ENCODE data around the gene SLC22A31. TPM values are rescaled to one million over a fixed set of nuclear protein-coding genes. Genes with fewer than 3 reads are reported as not detected.
"Not testable (repeated sequence)": the region's sequence is repeated elsewhere in the genome, so short reads cannot be mapped to it uniquely, and the experiment has no call there.

Gene SLC22A31
- total RNA-seq = 0.26 TPM in 1 of 2 replicates, not detected in the other

DNA sequence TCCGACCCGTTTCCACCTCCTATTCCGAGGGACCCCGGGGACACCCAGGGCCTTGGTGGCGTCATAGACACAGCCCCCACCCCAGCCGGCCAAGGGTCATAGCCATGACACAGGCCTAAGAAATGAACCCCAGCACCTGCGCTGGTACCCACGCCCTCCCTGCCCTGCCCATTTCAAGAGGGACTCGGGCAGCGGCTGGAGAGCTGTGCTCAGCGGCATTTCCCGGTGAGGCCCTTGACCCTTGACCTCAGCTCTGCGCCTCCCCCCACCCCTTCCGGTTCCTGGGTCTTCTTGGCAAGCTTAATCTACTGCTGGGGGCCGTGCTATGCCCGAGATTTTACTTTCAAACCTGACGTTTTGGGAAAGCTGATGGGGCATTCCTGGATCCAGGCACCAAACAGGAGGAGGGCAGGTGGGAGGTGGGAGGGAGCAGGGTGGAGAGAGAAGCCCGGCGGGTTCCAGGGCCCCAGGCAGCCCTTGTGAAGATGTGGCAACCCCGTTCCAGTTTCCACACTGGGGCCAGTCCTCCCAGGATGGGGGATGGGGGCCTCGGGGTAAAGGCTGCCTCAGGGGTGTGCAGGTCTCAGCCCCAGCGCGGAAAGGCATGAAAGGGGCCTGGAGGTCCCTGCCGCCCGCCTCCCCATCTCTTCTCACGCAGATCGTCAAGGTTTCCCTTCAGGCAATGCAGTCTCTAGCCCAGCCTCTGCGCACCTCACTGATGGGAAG lies at the start of gene SLC22A31:
SLC22A31 (minus strand) TSS at position 414 of the 726 bp plus-strand sequence; CDS start at position 378, 36 bp downstream.
- FAIRE-seq = no peak
- no peak for DNase-seq (ENCODE audit: low read depth)
- Histone ChIP-seq H3K4me3 (ENCODE audit: low read depth, low read length) (peak within 1 kb of the TSS; percentile 12), H3K27me3 (ENCODE audit: control insufficient read depth, insufficient read depth, low read length) (peaks cover 21% of the 10 kb centered on the region), H3K36me3 (ENCODE audit: control insufficient read depth, insufficient read depth, low read length) (no peaks in the 10 kb centered on the region)
- TF ChIP-seq, protein P1, sequence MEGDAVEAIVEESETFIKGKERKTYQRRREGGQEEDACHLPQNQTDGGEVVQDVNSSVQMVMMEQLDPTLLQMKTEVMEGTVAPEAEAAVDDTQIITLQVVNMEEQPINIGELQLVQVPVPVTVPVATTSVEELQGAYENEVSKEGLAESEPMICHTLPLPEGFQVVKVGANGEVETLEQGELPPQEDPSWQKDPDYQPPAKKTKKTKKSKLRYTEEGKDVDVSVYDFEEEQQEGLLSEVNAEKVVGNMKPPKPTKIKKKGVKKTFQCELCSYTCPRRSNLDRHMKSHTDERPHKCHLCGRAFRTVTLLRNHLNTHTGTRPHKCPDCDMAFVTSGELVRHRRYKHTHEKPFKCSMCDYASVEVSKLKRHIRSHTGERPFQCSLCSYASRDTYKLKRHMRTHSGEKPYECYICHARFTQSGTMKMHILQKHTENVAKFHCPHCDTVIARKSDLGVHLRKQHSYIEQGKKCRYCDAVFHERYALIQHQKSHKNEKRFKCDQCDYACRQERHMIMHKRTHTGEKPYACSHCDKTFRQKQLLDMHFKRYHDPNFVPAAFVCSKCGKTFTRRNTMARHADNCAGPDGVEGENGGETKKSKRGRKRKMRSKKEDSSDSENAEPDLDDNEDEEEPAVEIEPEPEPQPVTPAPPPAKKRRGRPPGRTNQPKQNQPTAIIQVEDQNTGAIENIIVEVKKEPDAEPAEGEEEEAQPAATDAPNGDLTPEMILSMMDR (IDR thresholded peaks at IDR 0.05; ENCODE audit: insufficient read depth, low read length, severe bottlenecking) = no peak

DNA sequence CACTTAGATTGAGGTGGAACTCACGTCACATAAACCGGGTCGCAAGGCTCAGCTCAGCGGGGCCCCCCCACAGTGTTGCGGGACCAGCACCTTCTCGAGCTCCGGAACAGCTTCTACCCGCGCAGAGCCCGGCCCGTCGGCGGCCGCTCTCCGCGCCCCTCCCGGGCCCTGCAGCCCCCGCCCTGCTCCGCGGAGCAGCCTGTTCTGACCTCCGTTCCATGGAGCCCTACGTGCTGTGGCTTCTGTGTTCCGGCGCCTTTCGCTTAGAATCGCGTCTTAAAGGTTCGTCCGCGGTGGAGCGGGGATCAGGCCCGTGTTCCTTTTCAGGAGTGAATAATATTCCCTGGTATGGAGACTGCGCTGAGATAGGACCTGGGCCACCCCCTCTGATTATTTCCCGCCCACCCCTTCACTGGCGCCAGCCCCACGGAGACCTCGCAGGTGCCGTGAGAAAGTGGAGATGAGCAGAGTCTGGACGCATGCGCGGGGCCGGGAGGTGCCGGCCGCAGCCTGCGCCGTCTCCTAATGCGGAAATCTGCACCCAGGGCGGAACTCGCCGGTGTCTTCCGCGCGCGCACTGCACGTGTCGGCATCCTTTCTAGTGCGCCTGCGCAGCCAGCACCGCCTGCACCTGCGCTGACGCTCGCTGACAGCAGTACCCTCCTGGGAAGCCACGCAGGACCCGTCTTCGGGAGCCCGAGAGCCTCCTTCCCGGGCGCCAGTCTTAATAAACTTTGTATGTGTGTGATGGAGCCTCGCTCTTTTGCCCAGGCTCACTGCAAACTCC lies 48.1 kb upstream of the SLC22A31 start:
- DNase-seq (ENCODE audit: low read depth) (no peak), FAIRE-seq (no peak)
- Histone ChIP-seq H3K36me3 (ENCODE audit: control insufficient read depth, insufficient read depth, low read length) (no peaks in the 10 kb centered on the region), H3K27me3 (ENCODE audit: control insufficient read depth, insufficient read depth, low read length) (no peaks in the 10 kb centered on the region), H3K4me3 (ENCODE audit: low read depth, low read length) (no peak overlapping the region)
- TF ChIP-seq, protein P1 (IDR thresholded peaks at IDR 0.05; ENCODE audit: insufficient read depth, low read length, severe bottlenecking) = no peak

DNA sequence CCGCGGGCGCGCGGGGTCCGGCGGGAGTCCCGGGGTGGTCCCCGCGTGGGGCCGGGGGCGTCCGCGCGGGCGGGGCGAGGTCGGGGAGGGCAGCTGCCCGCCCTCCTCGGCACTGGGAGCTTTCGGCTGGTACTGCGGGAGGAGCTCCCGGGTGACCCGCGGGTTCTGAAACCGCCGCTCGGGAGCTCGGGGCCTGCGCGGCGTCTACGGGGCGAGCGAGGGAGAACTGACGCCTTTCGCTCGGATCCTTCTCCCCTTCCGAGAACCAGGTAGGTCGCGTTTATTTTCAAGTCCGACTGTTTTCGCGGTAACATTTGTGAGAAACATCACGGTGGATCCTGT lies 47.4 kb upstream of the SLC22A31 start:
- not testable (repeated sequence) for DNase-seq (ENCODE audit: low read depth); H3K36me3 ChIP-seq (ENCODE audit: control insufficient read depth, insufficient read depth, low read length); H3K27me3 ChIP-seq (ENCODE audit: control insufficient read depth, insufficient read depth, low read length); FAIRE-seq
- H3K4me3 ChIP-seq (ENCODE audit: low read depth, low read length) = peak overlapping the region; percentile 20

DNA sequence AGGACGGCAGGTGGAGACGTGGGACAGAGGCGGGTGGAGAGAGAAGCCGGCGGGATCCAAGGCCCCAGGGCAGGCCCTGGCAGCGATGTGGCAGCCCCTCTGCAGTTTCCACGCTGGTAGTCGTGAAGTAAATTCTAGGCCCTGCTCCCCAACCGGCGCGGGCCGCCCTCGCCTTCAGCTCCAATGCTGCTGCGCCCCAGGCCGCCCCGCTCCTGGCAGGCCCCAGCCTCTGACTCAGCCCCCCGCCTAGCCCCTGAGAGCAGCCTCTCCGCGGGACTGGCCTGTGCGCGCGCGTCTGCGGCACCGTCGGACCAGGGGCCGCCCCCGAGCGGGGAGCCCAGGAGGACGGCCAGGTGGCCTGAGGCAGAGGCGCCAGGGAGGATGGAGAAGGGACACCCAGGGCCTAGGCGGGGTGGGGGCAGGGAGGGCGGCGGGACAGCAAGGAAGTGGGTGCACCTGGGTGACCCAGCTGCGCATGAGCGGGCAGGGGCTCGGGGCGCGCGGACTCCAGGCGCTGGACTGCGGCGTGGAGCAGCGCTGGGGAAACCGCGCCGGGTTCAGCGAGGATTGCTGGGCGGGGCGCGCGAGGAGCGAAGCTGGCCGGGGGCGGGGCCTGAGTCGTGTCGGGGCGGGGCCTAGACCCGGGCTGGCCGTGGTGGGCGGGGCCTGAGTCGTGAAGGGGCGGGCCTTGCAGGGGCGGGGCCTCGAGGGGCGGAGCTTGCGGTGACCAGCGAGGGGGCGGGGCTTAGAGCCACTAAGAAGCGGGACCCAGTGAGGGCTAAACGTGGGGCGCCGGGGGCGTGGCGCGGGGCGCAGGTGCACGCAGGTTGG lies 46.8 kb upstream of the SLC22A31 start:
- Histone ChIP-seq H3K4me3 (ENCODE audit: low read depth, low read length) (peak overlapping the region; percentile 45), H3K27me3 (ENCODE audit: control insufficient read depth, insufficient read depth, low read length) (no peaks in the 10 kb centered on the region), H3K36me3 (ENCODE audit: control insufficient read depth, insufficient read depth, low read length) (no peaks in the 10 kb centered on the region)
- FAIRE-seq (no peak), DNase-seq (ENCODE audit: low read depth) (peak; percentile 35)
- TF ChIP-seq, protein P1 (IDR thresholded peaks at IDR 0.05; ENCODE audit: insufficient read depth, low read length, severe bottlenecking) = peak; percentile 16

DNA sequence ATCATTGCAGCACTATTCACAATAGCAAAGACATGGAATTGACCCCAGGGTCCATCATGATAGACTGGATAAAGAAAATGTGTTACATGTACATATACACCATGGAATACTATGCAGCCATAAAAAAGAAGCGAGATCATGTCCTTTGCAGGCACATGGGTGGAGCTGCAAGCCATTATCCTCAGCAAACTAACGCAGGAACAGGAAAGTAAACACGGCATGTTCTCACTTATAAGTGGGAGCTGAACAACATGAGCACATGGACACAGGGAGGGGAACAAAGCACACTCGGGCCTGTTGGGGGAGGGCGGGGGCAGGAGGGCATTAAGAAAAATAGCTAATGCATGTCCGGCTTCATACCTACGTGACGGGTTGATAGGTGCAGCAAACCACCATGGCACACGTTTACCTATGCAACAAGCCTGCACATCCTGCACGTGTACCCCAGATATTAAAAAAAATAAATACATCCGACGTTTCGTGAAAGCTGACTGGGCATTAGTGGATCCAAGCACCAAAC lies 46.1 kb upstream of the SLC22A31 start:
- TF ChIP-seq, protein P1 (IDR thresholded peaks at IDR 0.05; ENCODE audit: insufficient read depth, low read length, severe bottlenecking) = no peak
- DNase-seq (ENCODE audit: low read depth) = no peak
- Histone ChIP-seq H3K27me3 (ENCODE audit: control insufficient read depth, insufficient read depth, low read length) (no peaks in the 10 kb centered on the region), H3K4me3 (ENCODE audit: low read depth, low read length) (peak overlapping the region; percentile 45), H3K36me3 (ENCODE audit: control insufficient read depth, insufficient read depth, low read length) (no peaks in the 10 kb centered on the region)
- no peak for FAIRE-seq
